K562 treated with DMSO at 1 percent for 24 hours (cell line): ENCODE data around the gene HTR3B. TPM values are rescaled to one million over a fixed set of nuclear protein-coding genes. Genes with fewer than 3 reads are reported as not detected.

Source experiments
- total RNA-seq: library from RNA; unstranded; fragments of 300-600 nt; gene quantifications from 2 replicates; pipeline ENCODE4 v1.2.3, GENCODE V29; 2022; ENCODE audit warnings: low read depth; ENCODE audit not compliant: insufficient read depth

HTR3B gene, protein sequence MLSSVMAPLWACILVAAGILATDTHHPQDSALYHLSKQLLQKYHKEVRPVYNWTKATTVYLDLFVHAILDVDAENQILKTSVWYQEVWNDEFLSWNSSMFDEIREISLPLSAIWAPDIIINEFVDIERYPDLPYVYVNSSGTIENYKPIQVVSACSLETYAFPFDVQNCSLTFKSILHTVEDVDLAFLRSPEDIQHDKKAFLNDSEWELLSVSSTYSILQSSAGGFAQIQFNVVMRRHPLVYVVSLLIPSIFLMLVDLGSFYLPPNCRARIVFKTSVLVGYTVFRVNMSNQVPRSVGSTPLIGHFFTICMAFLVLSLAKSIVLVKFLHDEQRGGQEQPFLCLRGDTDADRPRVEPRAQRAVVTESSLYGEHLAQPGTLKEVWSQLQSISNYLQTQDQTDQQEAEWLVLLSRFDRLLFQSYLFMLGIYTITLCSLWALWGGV
- not detected in 2 replicates for total RNA-seq

DNA sequence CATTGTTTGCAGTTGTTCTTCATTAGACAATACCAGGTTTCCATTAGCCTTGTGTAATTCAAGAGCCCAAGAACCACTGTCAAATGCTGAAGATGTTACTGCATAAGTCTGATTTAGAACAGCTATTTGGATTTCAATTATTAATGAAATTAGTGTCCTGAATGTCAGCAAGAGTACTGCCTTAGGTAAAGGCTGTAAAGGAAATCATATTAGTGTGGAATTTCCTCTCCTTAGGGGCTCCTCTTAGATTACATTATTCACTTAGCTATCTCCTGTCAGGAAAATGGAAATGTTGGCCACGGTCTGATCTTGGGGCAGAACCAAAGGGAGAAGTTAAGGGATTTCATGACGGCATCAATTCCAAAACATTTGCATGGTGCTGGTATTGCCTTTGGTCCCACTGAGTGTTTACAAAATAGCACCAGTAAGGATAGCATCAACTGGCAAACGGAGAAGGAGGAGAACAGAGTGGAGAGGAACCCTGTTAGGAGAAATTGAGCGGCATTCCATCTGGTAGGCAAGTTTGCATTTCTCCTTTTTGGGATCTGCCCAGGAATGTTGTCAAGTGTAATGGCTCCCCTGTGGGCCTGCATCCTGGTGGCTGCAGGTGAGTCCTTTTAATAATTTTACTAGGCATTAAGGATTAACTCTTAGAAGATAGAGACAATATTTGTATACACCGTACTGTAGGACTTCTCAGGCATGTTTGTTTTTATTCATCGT, at the start of gene HTR3B:
HTR3B (plus strand) TSS at position 418 of the 723 bp plus-strand sequence; CDS start at position 556, 138 bp downstream.

GRCh38 chr11:113875234-113876073, 29.1 kb upstream of the HTR3B start, which contains the start of gene USP28:
USP28 (minus strand) TSS chr11:113875572; CDS start chr11:113875501, 71 bp downstream.

GRCh38 chr11:113974741-113975470, 70.3 kb downstream of the HTR3B start, which contains the start of gene HTR3A:
HTR3A (plus strand) TSS chr11:113975108; CDS start chr11:113975326, 218 bp downstream.

Other genes with a start within 250 kb of the HTR3B start
- not detected in 2 replicates for gene TMPRSS5, start 198.5 kb upstream of the HTR3B start, total RNA-seq
- gene ZW10, start 131.1 kb upstream of the HTR3B start, total RNA-seq: 13.6 and 14.5 TPM in 2 replicates
- gene CLDN25, start 125.0 kb upstream of the HTR3B start, total RNA-seq: not detected in 2 replicates
- gene USP28, start 29.2 kb upstream of the HTR3B start, total RNA-seq: 12.3 and 14.6 TPM in 2 replicates
- not detected in 2 replicates for gene HTR3A, start 70.3 kb downstream of the HTR3B start, total RNA-seq
- gene ZBTB16, start 154.9 kb downstream of the HTR3B start, total RNA-seq: not detected in 2 replicates